GM12878 (cell line): ENCODE data around the gene ANO10.
"Not testable (repeated sequence)": the region's sequence is repeated elsewhere in the genome, so short reads cannot be mapped to it uniquely, and the experiment has no call there.

Experiments
- CTCF ChIP-seq, 3 experiments: IDR thresholded peaks in 2 of 3; conservative IDR thresholded peaks in 1 of 3; 2 replicates each; pipeline ENCODE4 v1.5.1; 2011; ENCODE audit warnings: low read depth in 3 of 3, low read length in 3 of 3, mild to moderate bottlenecking in 3 of 3, control low read depth in 2 of 3, moderate library complexity in 2 of 3, inconsistent platforms in 1 of 3, mixed read lengths in 1 of 3; ENCODE audit not compliant: control insufficient read depth in 2 of 3, insufficient read depth in 1 of 3; ENCODE audit errors: extremely low read depth in 1 of 3
- POLR2A ChIP-seq: IDR thresholded peaks from 2 replicates; pipeline ENCODE4 v1.6.1; 2011; ENCODE audit warnings: low read depth, mild to moderate bottlenecking, low read length
- SMC3 ChIP-seq: IDR thresholded peaks from 2 replicates; pipeline ENCODE4 v1.6.1; 2011; ENCODE audit warnings: low read length, improper control_type of control experiment, borderline replicate concordance
- ZZZ3 ChIP-seq: IDR thresholded peaks from 2 replicates; pipeline ENCODE4 v1.6.1; 2011; ENCODE audit warnings: low read depth; ENCODE audit not compliant: control insufficient read depth, insufficient read length

GRCh38 chr3:43518515-43518914 is 103.3 kb downstream of the ANO10 start:
- TF ChIP-seq CTCF (IDR thresholded peaks at IDR 0.05 in 2 of 3, conservative IDR thresholded peaks at IDR 0.05 in 1 of 3; ENCODE audit: control insufficient read depth in 2 of 3, extremely low read depth in 1 of 3, insufficient read depth in 1 of 3, low read depth in 3 of 3, low read length in 3 of 3); SMC3; POLR2A; ZZZ3: not testable (repeated sequence)
